Fibroblast of lung (primary cell): ENCODE data around the gene SEC14L1.

ENCODE experiments used
- CTCF ChIP-seq, 2 donors: IDR thresholded peaks in 1 of 2; conservative IDR thresholded peaks in 1 of 2; 1 replicate in 1 of 2; 2 replicates in 1 of 2; pipeline ENCODE4 v1.5.1; 2011 to 2012; ENCODE audit warnings: low read length in 2 of 2, control low read depth in 1 of 2, inconsistent platforms in 1 of 2, low read depth in 1 of 2, mild to moderate bottlenecking in 1 of 2
- EZH2 ChIP-seq: IDR thresholded peaks from 2 replicates; pipeline ENCODE4 v1.5.1; 2012; ENCODE audit warnings: low read length, control low read depth, mild to moderate bottlenecking; ENCODE audit errors: missing control alignments

GRCh38 chr17:77124192-77124889 lies 16.4 kb upstream of the SEC14L1 start:
- TF ChIP-seq EZH2 (no peak), CTCF (conservative IDR thresholded peaks at IDR 0.05 in 1 of 2, IDR thresholded peaks at IDR 0.05 in 1 of 2; ENCODE audit: low read depth in 1 of 2, low read length in 2 of 2) (no peak)
